ENCODE data around the gene WDR75.

The WDR75 gene

DNA sequence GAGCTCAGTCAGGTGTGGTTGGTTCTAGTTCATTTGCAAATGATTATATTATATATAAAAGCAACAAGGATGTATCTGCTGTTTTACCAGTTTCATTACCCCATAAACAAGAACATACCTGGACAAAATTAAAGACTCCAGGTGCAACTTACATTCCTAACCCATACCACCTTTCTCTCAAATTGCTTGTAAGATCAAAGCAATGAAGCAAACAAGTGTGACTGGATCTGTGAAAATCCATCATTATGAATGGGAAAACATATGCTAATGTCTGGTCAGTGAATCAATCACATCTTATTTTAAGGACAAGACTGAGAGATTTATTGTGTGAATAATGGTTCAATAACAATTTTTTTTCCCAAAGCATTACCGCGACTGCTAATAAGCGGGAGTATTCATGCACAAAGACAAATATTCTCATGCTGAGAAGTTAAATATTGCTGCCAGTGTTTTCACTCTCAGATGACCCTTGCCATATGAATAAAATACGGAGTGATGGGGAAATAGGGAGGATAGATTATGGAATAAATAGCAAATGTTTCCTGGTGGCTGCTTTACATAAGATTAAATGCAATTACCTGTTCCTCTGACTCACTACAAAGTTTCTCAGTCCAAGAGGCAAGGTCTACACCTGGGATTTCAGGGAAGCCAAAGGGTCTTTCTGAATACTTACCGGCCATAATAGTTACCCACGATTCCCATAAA, 59.3 kb downstream of the WDR75 start:
- no peak for DNase-seq (ENCODE audit: low read depth)

DNA sequence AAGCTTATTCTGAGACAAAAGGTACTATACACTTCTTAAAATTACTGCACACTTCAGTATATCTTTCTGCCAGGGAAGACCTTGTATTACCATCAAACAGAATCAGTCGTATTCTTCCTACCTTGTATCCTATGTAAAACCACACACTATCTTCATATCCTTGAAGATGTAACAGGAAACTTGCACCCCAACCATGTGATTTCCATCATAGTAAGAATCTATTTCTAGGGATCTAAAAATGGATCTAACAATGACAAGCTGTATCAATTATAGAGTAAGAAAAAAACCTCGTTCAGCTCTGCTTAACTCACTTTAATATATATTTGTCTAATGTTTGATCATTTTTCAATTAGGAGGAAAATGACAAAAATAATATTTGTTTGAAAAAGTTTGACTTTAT, 60.2 kb downstream of the WDR75 start:
- no peak for DNase-seq (ENCODE audit: low read depth)

DNA sequence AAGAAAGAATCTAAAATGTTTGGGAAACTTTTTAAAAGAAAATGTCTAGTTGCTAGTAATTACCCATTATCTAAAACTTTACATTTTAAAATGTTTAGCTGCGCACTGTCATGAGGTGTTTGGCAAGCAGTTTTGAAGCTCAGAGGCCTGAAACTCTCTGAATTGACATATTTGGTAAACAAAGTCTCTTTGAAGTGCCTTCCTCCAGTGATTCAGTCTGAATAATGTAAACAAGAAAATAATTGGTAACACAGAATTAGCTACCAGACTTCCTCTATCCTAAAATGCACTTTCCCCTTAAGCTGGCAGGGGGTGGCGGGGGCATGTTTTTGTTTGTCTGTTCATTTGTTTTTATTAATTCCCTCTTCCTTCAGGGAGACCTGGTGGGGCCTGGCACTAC, 61.4 kb downstream of the WDR75 start:
- DNase-seq (ENCODE audit: low read depth), result no peak

DNA sequence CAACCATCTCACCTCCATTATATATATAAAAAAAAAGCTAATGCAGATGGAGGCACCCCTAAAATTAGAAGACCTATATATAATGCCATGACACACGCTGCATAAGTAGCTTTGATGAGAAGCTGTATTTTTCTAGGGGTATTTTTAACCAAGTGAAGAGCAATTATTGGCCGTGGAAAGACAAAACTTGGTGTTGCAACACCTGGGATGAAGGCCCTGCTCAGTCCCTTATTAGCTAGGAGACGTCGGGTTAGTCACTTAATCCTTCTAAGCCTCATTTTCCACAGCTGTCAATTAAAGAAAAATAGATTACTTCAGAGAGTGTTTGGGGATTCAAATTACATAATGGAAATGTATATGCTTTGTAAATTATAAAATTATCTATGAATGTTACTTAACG, 63.0 kb downstream of the WDR75 start:
- no peak for DNase-seq (ENCODE audit: low read depth)

DNA sequence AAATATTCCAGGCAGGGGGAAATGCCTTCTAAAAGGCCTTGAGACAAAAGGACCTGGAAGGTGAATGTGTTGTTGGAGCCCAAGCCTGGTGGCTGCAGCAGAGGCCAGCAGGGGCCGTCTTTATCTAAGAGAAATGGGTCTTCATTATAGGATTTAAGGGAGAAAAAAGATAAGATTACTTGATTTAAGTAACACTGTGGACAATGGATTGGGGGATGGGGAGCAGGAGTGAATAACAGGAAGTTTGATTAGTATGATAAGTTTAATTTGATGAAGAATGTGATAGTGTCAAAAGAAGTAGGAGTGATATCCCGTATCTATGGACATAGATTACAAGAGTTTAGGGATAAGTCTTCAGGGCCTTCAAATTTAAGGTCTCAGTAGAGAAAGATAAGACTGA, 64.2 kb downstream of the WDR75 start:
- no peak for DNase-seq (ENCODE audit: low read depth)

DNA sequence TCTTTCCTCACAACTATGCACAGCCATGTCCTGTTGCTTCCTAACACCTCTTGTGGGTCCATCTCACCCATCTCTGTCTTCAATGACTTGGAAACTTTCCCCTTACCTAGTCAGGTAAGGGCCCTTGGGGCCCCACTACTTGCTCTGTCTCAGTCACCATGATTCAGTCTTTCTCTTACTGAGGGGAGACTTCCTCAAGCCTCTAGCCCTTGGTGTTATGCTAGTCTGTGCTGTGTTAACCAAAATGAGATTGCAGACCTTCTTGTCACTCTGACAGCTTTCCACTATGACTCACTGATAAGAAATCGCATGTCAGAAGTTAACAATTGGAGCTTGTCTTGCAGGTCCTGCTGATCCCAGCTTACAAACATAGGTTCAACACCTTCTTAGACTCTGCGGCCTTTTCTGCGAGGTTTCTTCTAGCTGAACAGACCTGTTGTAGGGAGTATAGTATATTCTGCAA, 65.3 kb downstream of the WDR75 start:
- no peak for DNase-seq (ENCODE audit: low read depth)

DNA sequence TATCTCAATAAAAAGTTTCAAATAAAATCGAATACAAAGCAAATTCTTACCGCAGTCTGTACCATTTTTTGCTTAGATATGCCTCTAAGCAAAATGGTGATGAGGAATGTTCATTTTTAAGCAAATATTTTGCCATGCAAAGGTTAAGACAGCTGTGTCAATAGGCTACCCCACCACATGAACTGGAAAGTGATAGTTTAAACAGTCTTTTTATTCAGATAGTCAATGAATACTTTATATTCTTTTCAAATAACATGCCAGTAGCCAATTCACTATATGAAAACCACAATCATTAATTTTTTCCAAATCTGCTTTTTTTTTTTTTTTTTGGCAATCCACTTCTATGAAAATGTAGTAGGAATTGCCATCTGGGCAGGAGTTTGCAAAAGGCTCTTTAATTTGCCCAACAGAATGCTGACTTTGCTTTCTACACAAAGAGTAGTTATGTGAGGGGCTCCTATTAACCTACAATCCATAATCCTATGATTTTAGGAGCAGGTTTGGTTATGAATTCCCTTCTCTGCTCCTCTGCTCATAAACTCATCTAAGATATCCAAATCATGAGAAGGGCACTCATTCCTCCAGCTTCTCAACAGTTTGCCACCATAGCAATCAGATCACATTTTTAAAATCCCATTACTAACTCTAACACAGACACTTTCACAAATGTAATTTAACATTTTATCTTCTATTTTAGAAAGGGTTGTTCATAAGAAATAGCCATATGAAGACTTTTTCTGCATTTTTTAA, 70.1 kb downstream of the WDR75 start:
- no peak for DNase-seq (ENCODE audit: low read depth)

DNA sequence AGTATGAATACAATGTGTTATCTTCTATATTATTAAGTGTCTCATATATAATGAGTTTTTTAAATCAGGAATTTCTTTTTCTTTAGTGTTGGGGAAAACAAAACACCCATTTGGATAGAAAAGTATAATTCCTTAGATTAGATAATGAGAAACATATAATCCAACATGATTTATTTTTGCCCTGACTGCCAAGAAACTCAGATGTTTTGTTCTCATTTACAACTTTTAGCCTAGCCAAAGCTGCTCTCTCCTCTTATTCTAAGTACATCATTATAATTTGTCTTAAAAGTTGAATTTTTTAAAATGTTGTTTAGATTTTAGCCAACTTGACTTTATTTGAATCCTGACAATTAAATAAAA, 70.7 kb downstream of the WDR75 start:
- DNase-seq (ENCODE audit: low read depth), result no peak

DNA sequence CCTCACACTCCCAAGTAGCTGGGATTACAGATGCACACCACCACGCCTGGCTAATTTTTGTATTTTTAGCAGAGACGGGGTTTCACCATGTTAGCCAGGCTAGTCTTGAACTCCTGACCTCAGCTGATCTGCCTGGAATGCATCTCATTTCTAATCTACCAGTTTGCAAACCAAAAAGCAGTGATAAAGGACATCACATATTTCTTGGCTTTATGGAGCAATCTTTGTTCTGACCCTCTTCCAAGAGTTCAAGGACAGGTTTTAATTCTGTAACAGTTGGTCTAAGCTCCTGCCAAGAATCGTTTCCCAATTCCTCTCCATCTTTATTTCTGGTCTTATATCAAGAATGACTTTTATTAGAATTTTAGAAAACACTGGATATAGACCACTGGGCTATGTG, 71.6 kb downstream of the WDR75 start:
- no peak for DNase-seq (ENCODE audit: low read depth)

DNA sequence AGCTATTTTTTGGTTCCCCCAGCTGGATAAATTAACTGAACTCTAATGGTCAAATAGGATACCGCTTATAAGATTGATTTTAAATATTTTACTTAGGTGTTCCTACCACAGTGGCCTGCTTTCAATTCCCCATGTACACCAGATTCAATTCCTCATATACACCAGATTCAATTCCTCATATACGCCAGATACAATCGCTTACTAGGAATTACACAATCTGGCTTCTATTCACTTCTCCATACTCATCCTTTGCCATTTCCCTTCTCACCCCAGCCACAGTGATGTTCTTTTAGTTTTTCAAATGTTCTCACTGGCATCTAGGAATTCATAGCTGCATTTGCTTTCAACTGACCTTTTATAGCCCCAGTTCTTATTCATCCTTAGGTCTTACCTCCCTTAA, 72.8 kb downstream of the WDR75 start:
- DNase-seq (ENCODE audit: low read depth), result no peak

DNA sequence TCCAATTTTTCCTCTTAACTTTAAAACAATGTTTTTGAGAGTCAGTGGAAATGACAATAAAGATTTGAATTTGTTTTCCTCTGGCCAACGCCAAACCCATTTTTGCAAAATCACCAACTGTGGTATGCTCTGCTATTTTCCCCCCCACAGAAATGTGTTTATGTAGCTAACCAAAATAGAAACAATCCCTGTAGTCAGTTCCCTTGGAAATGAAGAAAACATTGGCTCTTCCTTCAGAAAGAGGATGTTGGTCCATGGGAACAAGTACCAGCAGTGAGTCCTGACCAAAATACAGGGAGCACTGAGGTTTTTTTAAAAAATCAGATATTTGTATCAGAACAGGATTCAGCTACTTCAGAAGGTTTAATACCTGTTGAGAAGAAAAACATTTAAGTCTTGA, 74.0 kb downstream of the WDR75 start:
- no peak for DNase-seq (ENCODE audit: low read depth)

DNA sequence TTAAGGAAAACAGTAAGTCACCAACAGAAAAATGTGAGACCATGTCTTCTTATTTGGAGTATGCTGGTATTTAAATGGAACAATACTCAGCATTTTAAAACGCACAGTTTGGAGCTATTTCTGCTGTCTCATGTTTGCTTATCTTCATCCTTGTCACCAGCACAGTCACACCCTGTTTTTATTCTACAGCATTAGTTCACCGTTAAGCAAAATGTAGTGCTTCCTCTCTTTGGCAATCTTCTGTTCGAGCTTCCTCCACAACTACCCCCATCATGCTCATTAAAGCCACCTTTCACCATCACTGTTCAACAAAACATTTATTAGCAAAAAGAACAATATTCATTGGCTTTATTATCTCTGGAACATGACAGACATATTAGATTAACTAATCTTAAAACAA, 75.3 kb downstream of the WDR75 start:
- no peak for DNase-seq (ENCODE audit: low read depth)

DNA sequence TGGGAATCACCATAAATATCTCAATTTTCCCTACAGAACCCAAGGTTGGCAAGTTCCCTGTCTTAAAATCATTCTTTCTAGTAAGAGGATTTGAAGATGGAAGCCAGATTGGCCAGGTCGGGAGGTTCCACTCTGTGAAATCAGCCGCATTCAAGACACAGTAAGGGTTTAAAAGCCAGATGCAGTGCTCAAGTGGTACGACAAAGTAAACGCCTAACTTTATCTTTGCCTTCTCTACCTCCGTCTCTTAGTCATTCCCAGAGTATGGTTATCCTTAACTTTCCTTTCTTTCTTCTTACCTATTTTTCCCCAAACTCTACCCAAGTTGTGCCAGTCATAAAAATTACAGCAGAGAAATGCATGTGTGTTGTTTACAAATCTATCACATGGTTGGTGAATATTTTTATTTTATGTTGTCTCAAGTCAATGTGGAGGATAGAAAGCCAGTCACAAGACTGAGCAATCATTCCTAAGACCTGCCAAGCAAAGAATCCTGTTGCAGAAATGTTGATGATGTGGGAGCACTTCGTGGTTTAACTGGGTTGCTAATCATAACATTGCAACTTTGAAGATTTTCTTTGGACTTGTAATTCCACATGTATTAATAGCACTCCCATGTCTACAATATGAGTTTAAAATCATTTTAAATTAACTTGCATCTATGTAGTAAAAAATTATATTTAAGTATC, 76.7 kb downstream of the WDR75 start:
- no peak for DNase-seq (ENCODE audit: low read depth)

DNA sequence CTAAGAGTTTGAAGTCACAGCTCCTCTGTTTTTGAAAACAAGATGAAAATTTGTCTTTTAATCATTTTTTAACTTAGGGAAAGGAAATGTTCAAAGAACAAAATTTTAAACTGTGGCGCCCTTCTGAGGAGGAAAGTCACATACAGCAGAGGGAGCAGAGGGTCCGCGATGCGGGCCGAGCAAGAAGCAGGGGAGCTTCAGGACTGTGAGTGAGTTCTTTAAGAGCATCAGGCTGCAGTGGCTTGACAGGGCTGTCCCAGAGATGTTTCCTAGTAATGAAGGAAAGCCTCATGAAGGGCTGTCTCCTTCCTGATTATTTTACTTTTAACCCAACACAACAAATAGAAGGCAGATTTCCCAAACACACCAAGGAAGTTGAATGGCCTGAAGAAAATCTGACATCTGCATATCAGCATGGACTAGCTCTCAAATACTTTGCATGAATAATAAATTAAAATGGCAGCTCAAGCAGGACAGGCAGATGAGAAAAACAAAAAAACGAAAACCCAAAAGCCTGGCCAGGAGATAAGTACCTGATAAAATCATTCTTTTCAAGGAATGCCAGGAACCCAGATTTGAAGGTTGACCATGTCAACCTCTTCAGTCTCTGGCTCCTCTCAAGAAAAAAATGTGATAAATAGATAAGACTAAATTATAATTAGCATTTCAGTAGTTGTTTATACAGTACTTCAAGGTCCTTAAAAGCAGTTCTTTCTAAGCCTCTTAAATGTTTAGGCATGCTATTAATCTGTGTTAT, 78.5 kb downstream of the WDR75 start:
- no peak for DNase-seq (ENCODE audit: low read depth)

DNA sequence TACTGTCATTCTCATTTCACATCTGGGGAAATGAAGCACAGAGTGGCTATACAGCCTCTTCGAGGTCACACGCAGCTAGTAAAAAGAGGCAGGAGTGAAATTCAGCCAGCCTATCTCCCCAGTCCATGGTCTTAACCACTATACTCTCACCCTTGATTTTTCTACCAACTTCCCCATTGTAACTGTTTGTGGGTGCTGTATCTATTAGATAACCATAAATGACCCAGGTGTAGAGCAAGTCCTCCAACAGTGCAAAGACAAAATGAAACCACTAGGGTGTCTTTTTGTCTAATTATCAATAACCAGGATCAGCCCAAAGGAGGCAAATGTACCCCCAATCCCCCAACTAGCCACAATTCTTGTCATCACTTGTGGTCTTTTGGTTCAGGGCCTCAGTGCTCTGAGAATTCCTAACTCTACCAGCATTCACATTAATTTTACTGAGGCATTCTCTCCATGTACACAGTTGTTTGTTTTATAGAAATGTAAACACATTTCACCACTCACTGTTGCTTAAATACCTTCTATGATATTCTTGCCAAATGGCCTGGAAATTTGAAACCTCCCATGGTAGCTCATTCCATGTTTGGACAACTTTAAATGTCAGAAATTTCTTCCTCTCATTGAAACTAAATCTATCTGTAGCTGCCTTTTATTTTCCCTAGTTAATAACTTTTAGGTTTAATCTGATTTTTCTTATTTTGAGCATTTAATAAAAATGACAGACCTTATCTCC, 80.6 kb downstream of the WDR75 start:
- DNase-seq (ENCODE audit: low read depth), result no peak

DNA sequence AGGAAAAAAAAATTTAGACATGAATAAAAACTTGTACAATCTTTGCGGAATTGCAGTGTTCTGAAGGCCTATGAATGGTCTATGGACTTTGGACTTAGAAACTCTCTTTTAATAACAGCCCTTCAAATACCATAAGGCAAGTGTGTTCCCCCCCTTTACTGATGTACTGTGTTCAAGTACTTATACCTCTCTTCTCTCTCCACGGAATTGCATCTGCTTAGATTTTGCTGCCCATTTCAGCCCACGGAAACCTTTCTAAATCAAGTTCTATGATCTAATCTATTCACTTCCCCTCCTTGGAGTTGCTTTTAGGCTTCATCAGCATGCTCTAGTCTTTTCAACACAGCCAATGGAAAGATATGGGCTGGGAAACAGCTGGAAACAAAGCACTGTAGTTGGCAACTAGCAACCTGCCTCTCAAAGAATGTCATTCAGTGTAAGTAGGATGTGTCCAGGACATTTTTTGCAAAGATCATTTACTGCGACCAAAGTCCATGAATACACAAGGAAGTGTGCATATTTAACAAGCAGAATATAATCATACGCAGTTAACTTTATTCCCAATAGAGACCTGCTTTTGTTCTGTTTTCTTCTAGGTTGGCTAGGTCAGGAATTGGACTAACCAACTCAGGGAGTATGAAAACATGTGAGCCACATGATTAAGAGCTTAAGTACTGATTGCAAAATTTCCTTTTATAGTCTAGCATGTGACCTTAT, 81.3 kb downstream of the WDR75 start:
- DNase-seq (ENCODE audit: low read depth), result no peak

DNA sequence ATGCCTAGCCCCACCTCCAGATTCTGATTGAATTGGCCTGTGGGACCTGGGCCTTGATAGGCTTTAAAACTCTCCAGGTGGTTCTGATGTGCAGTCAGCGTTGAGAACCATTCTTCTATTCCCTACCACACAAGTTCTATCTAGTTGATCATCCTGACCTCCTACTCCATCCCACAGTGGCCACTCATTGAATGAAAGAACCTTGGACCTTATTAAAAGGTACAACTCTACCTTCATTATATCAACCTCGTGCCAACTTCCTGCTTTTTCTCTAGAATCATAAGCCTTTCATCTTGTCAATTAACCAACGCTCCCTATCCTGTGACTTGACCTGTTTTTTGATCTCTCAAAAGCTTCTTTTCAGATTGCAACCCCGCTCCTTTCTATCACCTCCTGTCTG, 83.5 kb downstream of the WDR75 start:
- no peak for DNase-seq (ENCODE audit: low read depth)

Data from stimulated activated CD8-positive, alpha-beta memory T cell treated with anti-CD3 and anti-CD28 coated beads, Interleukin-7, amount 100 ng/mL, for 24 hours (primary cell).